Measurements from ENCODE around the gene ZNF208.
"Not testable (repeated sequence)": the region's sequence is repeated elsewhere in the genome, so short reads cannot be mapped to it uniquely, and the experiment has no call there.

ZNF208 gene

DNA sequence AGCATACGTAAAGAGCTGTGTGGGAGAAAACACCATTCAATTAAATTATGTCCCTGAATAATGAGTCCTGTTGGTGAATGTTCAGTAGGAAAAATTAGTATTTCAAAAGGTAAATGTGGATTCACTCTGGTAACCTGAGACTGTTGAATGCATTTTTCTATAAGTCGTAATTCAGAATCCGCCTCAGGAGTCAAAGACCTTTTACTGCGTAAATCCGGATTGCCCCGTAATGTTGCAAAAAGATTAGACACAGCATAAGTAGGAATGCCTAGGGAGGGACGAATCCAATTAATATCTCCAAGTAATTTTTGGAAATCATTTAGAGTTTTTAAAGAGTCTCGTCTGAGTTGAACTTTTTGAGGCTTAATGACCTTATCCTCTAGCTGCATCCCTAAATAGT is 126.0 kb downstream of the ZNF208 start:
- not testable (repeated sequence) for DNase-seq

GRCh38 chr19:21883516-21883915 is 127.2 kb downstream of the ZNF208 start:
- DNase-seq, result no peak

Measured in fibroblast of skin of back (primary cell).